Endothelial cell of umbilical vein (primary cell): ENCODE results near the gene CORO7. TPM values are rescaled to one million over a fixed set of nuclear protein-coding genes. Genes with fewer than 3 reads are reported as not detected.

Experiments used
- BruUV-seq: library from RNA; stranded (reverse); fragments of 400-500 nt; replicated peaks from 2 replicates; lab custom pipeline; 2021; lab: Mats Ljungman, UMichigan
- CTCF ChIA-PET: fragments of 300-600, 350-600 bp; sonication (Branson Sonifier 250); formaldehyde crosslinking; loops from one replicate; lab custom pipeline; 2021; ENCODE audit warnings: antibody characterized with exemption, inconsistent platforms; lab: Charles Lee
- POLR2A ChIA-PET: fragments of 300-600, 350-600 bp; sonication (Branson Sonifier 250); formaldehyde crosslinking; loops from one replicate; lab custom pipeline; 2021; ENCODE audit warnings: antibody characterized with exemption, inconsistent platforms; lab: Charles Lee
- DNase-seq: peaks from one replicate; pipeline ENCODE4 v3.0.0-alpha.2; 2011; ENCODE audit warnings: low read depth, low spot score
- FAIRE-seq: peaks from 2 replicates; lab custom pipeline; 2011; peaks lifted over from hg19 to GRCh38; lab: Jason Lieb, UNC
- H2AFZ ChIP-seq: 2 replicates; pipeline ENCODE4 v1.6.0; 2012; ENCODE audit warnings: low read depth, low read length, control low read depth, inconsistent platforms
- H3K27ac ChIP-seq: 2 replicates; pipeline ENCODE4 v1.5.1; 2011; ENCODE audit warnings: low read depth, mild to moderate bottlenecking, control low read depth, low read length, moderate library complexity; ENCODE audit not compliant: insufficient read depth
- H3K27me3 ChIP-seq, 2 experiments: 2 replicates each; pipeline versions ENCODE4 v1.6.0 to v1.6.1; 2011; ENCODE audit warnings: low read length in 2 of 2, mixed read lengths in 1 of 2; ENCODE audit not compliant: control insufficient read depth in 2 of 2, insufficient read depth in 2 of 2
- H3K36me3 ChIP-seq, 2 experiments: 2 replicates in 1 of 2; 3 replicates in 1 of 2; pipeline ENCODE4 v1.5.1; 2011; ENCODE audit warnings: low read length in 2 of 2, mild to moderate bottlenecking in 1 of 2, moderate library complexity in 1 of 2; ENCODE audit not compliant: control insufficient read depth in 2 of 2, insufficient read depth in 2 of 2; ENCODE audit errors: extremely low read depth in 1 of 2
- H3K4me1 ChIP-seq: 3 replicates; pipeline ENCODE4 v1.5.1; 2011; ENCODE audit warnings: mild to moderate bottlenecking, low read length; ENCODE audit not compliant: control insufficient read depth, insufficient read depth; ENCODE audit errors: extremely low read depth
- H3K4me2 ChIP-seq: 2 replicates; pipeline ENCODE4 v1.6.1; 2011; ENCODE audit warnings: low read length, control low read depth, mixed read lengths; ENCODE audit not compliant: insufficient read depth
- H3K4me3 ChIP-seq, 3 experiments: fragments of 200-600 bp in 1 of 3; sonication (generic), shearing (Covaris generic) in 1 of 3; replicated peaks in 1 of 3; 2 replicates each; pipeline ENCODE4 v1.5.1; 2011 to 2016; ENCODE audit warnings: control low read depth in 3 of 3, low read length in 3 of 3, mild to moderate bottlenecking in 2 of 3, inconsistent platforms in 1 of 3, low read depth in 1 of 3, moderate library complexity in 1 of 3; ENCODE audit not compliant: insufficient read depth in 1 of 3
- H3K79me2 ChIP-seq: 2 replicates; pipeline ENCODE4 v1.6.0; 2012; ENCODE audit warnings: low read length, inconsistent platforms; ENCODE audit not compliant: control insufficient read depth, insufficient read depth
- H3K9ac ChIP-seq: replicated peaks from 2 replicates; pipeline ENCODE3; 2011; ENCODE audit warnings: low read length, control low read depth; ENCODE audit not compliant: insufficient read depth; ENCODE audit errors: extremely low read depth
- H3K9me1 ChIP-seq: replicated peaks from 3 replicates; pipeline ENCODE4 v1.6.0; 2011; ENCODE audit warnings: mild to moderate bottlenecking, low read length; ENCODE audit not compliant: control insufficient read depth, insufficient read depth; ENCODE audit errors: extremely low read depth
- H3K9me3 ChIP-seq: replicated peaks from 2 replicates; pipeline ENCODE4 v1.5.1; 2012; ENCODE audit warnings: low read length, inconsistent platforms; ENCODE audit not compliant: control insufficient read depth, insufficient read depth
- H4K20me1 ChIP-seq: replicated peaks from 2 replicates; pipeline ENCODE3; 2011; ENCODE audit warnings: mild to moderate bottlenecking, low read length; ENCODE audit not compliant: control insufficient read depth, insufficient read depth; ENCODE audit errors: extremely low read depth
- FOS ChIP-seq: IDR thresholded peaks from 2 replicates; pipeline ENCODE4 v1.6.1; 2011; ENCODE audit warnings: mild to moderate bottlenecking, low read length, moderate library complexity, borderline replicate concordance; ENCODE audit not compliant: insufficient read depth
- JUN ChIP-seq: IDR thresholded peaks from 2 replicates; pipeline ENCODE4 v1.6.1; 2011; ENCODE audit warnings: borderline replicate concordance, low read depth; ENCODE audit not compliant: insufficient read length, insufficient read depth
- POLR2AphosphoS5 ChIP-seq: IDR thresholded peaks from 2 replicates; pipeline ENCODE4 v1.6.1; 2012; ENCODE audit warnings: low read depth, mild to moderate bottlenecking, control low read depth, low read length, moderate library complexity; ENCODE audit not compliant: insufficient read depth
- dilution Hi-C: fragments of 300-500 bp; cut with MboI; formaldehyde crosslinking; loops from one replicate; pipeline ENCODE4 v1.15.0; 2019; ENCODE audit warnings: low sequenced_read_pairs; ENCODE audit not compliant: extremely low pct_ligation_motif_present
- intact Hi-C: fragments of 100-400 bp; cut with micrococcal nuclease; formaldehyde crosslinking; loops from one replicate; pipeline ENCODE4 v1.10.0; 2022
- polyA plus RNA-seq, 4 experiments: library from polyadenylated mRNA; depleted of rRNA in 3 of 4; stranded (reverse) in 3 of 4; unstranded in 1 of 4; fragments of >200 nt; gene quantifications; 2 replicates each; pipeline versions ENCODE4 v1.2.1 to v1.2.3, GENCODE V29; 2011 to 2012; ENCODE audit warnings: missing spikeins in 1 of 4
- total RNA-seq: library from RNA; stranded (reverse); gene quantifications from 2 replicates; pipeline ENCODE4 v1.2.3, GENCODE V29; 2021
- TF ChIP-seq, protein P1 (sequence below): IDR thresholded peaks from 2 replicates; pipeline ENCODE4 v1.6.1; 2011; ENCODE audit not compliant: insufficient read depth, insufficient read length

CORO7 gene
- total and polyA plus RNA-seq, 2 donors (not counting 3 experiments of a cell fraction or from before 2014, with no cell fraction given): 42.5 to 72.3 TPM

DNA sequence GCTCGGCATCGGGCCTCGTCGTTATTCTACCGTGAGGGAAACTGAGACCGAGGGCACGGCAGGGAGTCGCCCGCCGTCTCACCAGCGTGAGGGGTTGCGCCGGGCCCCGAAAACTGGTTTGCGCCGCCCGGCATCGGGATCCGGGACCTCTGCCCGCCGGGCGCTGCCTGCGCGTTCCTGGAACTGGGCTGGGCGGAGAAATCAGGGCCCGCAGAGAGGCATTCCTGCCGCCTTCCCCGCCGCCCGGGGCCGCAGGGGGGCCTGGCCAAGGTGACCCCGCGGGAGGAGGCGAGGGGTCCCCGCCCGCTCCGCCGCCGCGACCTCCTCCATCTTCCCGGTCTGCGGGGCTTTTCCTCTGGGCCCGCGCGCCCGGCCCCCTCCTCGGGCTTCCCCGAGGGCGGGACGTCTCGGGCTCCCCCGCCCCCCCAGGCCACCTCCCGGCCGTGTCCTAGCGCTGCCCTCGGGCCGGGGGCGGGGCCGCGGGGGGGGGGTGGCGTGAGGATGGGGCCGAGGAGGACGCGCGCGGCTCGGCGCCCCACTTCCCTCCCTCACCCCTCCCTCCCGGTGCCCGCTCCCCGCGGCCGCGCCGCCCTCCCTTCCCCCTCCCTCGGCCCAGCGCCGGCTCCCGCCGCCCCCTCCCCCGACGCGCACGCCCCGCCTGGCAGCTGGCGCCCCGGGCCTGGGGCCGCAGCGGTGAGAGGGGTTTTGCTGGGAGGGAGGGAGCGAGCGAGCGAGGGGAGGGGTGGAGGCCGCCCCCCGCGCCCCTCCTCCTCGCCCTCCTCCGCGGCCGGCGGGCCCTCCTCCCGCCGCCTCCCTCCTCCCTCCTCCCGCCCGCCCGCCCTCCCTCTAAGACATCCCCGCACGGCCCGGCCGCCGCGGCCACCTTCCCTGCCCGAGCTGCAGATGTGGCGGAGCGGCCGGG, 100.9 kb downstream of the CORO7 start, which contains the start of gene GLIS2:
Gene GLIS2, plus strand, starts transcription at position 882 of the 922 bp plus-strand sequence. CDS start 16,214 bp downstream, outside the sequence.
- H4K20me1 ChIP-seq: no peaks in the 10 kb centered on the region
- BruUV-seq: no TSS peak
- H3K36me3 ChIP-seq: no peaks in the 10 kb centered on the region
- peaks cover 36% of the 10 kb centered on the region for H3K79me2 ChIP-seq
- no peaks in the 10 kb centered on the region for H3K9me1 ChIP-seq
- H3K27ac ChIP-seq: peak within 1 kb of the TSS; percentile 22
- peak within 1 kb of the TSS; percentile 84 for H2AFZ ChIP-seq
- ChIA-PET CTCF (interaction anchor here (0.6 to 6.0 kb wide), 11 partner anchors 9 to 115 kb away, joined by 3 to 73 read pairs (median 5); partner anchors contain the start of gene TFAP4), POLR2A (interaction anchor here (0.9 kb wide), 1 partner anchor 42 kb away, joined by 5 read pairs; the partner anchor contains the start of gene TFAP4)
- peak within 1 kb of the TSS; percentile 56 to 77 (median 59) for H3K4me3 ChIP-seq
- dilution Hi-C loops (no loop called here), intact Hi-C loops (loop anchor here (1.0 to 2.0 kb wide), 3 partner anchors 8 to 43 kb away; partner anchors contain the start of gene TFAP4)
- FAIRE-seq (peak; percentile 62), DNase-seq (peak; percentile 60)
- no peak for TF ChIP-seq FOS
- peak; percentile 58 for TF ChIP-seq POLR2AphosphoS5
- H3K4me1 ChIP-seq: peaks cover 21% of the 10 kb centered on the region
- no peaks in the 10 kb centered on the region for H3K9me3 ChIP-seq
- peak within 1 kb of the TSS; percentile 59 for H3K4me2 ChIP-seq
- H3K9ac ChIP-seq: peak within 1 kb of the TSS; percentile 53
- no peaks in the 10 kb centered on the region for H3K27me3 ChIP-seq

DNA sequence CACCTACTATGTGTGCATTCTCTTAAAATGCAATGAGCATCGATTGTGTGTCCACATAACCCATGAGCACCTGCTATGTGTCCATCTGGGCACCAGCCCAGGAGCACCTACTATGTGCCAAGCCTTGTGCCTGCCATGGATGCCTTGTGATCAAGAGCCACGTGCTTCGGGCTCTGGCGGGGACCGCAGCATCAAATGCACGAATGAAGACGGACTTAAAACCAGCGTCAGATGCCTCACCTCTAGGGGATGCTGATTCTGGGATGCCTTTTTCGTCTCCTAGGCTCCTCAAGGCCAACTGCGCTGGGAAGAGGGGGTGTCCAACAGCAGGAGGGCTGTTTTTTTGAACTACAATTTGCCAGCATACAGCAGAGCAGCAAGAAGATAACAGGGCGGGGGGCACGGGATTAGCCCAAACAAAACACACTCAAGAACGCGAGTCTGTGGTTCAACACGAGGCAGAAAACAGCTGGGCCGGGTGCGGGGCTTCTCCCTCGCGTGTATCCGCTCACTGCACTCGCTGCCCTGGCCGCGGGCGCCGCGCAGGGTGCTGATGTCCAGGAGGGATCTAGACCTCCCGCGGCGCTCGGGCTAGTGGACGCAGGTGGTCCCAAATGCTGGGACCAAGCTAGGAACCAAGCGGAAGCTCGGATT, 101.7 kb downstream of the CORO7 start:
- dilution Hi-C loops (no loop called here), intact Hi-C loops (loop anchor here (1.0 kb wide), 1 partner anchor 16 kb away; no protein-coding TSS in a partner anchor)

More for the DNA sequence above, 101.7 kb downstream of the CORO7 start:
- Histone ChIP-seq H3K4me2 (peak overlapping the region; percentile 59), H3K79me2 (peaks cover 30% of the 10 kb centered on the region), H2AFZ (peak overlapping the region; percentile 84), H3K27me3 (no peaks in the 10 kb centered on the region), H3K4me1 (peaks cover 14% of the 10 kb centered on the region), H3K4me3 (peak overlapping the region; percentile 9 to 59 (median 17)), H3K36me3 (no peaks in the 10 kb centered on the region), H4K20me1 (no peaks in the 10 kb centered on the region), H3K9ac (peak overlapping the region; percentile 2), H3K9me1 (no peaks in the 10 kb centered on the region), H3K9me3 (no peaks in the 10 kb centered on the region), H3K27ac (peak overlapping the region; percentile 22)
- POLR2A ChIA-PET: no interaction called here
- CTCF ChIA-PET: interaction anchor here (0.8 to 6.0 kb wide), 5 partner anchors 9 to 41 kb away, joined by 4 to 73 read pairs (median 9); partner anchors contain the start of gene TFAP4
- FAIRE-seq (peak; percentile 70), DNase-seq (peak; percentile 36)
- no peak for TF ChIP-seq JUN
- TF ChIP-seq, protein P1, sequence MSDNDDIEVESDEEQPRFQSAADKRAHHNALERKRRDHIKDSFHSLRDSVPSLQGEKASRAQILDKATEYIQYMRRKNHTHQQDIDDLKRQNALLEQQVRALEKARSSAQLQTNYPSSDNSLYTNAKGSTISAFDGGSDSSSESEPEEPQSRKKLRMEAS: peak; percentile 27
- BruUV-seq: no TSS peak
